H1 (cell line): ENCODE results near the gene TLR9. TPM values are rescaled to one million over a fixed set of nuclear protein-coding genes. Genes with fewer than 3 reads are reported as not detected.

Experiments
- CTCF ChIA-PET: fragments of 300-600 bp; sonication (Branson Sonifier 250); formaldehyde crosslinking; loops from one replicate; lab custom pipeline; 2021; ENCODE audit not compliant: partially characterized antibody; lab: Charles Lee
- POLR2A ChIA-PET: fragments of 300-600 bp; sonication (Branson Sonifier 250); formaldehyde crosslinking; loops from one replicate; lab custom pipeline; 2021; ENCODE audit warnings: inconsistent platforms; ENCODE audit not compliant: partially characterized antibody; lab: Charles Lee
- DNase-seq, 2 experiments: peaks; one replicate each; pipeline versions ENCODE4 v3.0.0 to v3.0.0-alpha.2; 2010 to 2022; ENCODE audit warnings: low spot score in 2 of 2, low read depth in 1 of 2, mixed read lengths in 1 of 2
- FAIRE-seq: peaks from 2 replicates; lab custom pipeline; 2011; peaks lifted over from hg19 to GRCh38; lab: Jason Lieb, UNC
- H2AFZ ChIP-seq: 2 replicates; pipeline ENCODE4 v1.8.1; 2012; ENCODE audit warnings: low read length, inconsistent platforms
- H2AK5ac ChIP-seq: 2 replicates; pipeline ENCODE4 v1.6.1; 2013; ENCODE audit warnings: low read depth, low read length
- H2BK120ac ChIP-seq: replicated peaks from 2 replicates; pipeline ENCODE3; 2013; ENCODE audit warnings: low read depth, low read length, inconsistent platforms
- H2BK12ac ChIP-seq: 2 replicates; pipeline ENCODE4 v1.6.1; 2013; ENCODE audit warnings: low read depth, low read length
- H2BK15ac ChIP-seq: 2 replicates; pipeline ENCODE4 v1.6.1; 2013; ENCODE audit warnings: low read length
- H2BK20ac ChIP-seq: 2 replicates; pipeline ENCODE4 v1.6.1; 2013; ENCODE audit warnings: low read length
- H2BK5ac ChIP-seq: 2 replicates; pipeline ENCODE4 v1.6.1; 2013; ENCODE audit warnings: low read depth, low read length
- H3K14ac ChIP-seq: 2 replicates; pipeline ENCODE4 v1.6.1; 2013; ENCODE audit warnings: inconsistent platforms; ENCODE audit not compliant: insufficient read length
- H3K18ac ChIP-seq: 2 replicates; pipeline ENCODE4 v1.6.1; 2013; ENCODE audit warnings: low read length; ENCODE audit errors: extremely low read depth
- H3K23ac ChIP-seq: 2 replicates; pipeline ENCODE4 v1.6.1; 2013; ENCODE audit warnings: inconsistent platforms; ENCODE audit not compliant: insufficient read length
- H3K23me2 ChIP-seq: 2 replicates; pipeline ENCODE4 v1.6.1; 2013; ENCODE audit warnings: low read depth, low read length
- H3K27ac ChIP-seq: 2 replicates; pipeline ENCODE4 v1.6.1; 2011; ENCODE audit warnings: low read depth, low read length, inconsistent platforms
- H3K27me3 ChIP-seq, 4 experiments: replicated peaks in 1 of 4; 1 replicate in 1 of 4; 2 replicates in 3 of 4; pipeline versions ENCODE4 v1.6.1 to v1.8.1; 2011 to 2013; ENCODE audit warnings: low read length in 3 of 4, mild to moderate bottlenecking in 3 of 4, inconsistent platforms in 2 of 4, mixed read lengths in 2 of 4, moderate library complexity in 1 of 4; ENCODE audit not compliant: control insufficient read depth in 3 of 4, insufficient read depth in 3 of 4; ENCODE audit errors: extremely low read depth in 1 of 4
- H3K36me3 ChIP-seq, 4 experiments: 2 replicates each; pipeline versions ENCODE4 v1.6.1 to v1.8.1; 2011 to 2013; ENCODE audit warnings: mild to moderate bottlenecking in 4 of 4, low read length in 3 of 4, moderate library complexity in 2 of 4, control low read depth in 1 of 4, inconsistent platforms in 1 of 4; ENCODE audit not compliant: insufficient read depth in 4 of 4, control insufficient read depth in 2 of 4
- H3K4ac ChIP-seq: replicated peaks from 2 replicates; pipeline ENCODE3; 2013; ENCODE audit warnings: low read length, low read depth, mixed read lengths, inconsistent platforms; ENCODE audit not compliant: insufficient read length
- H3K4me1 ChIP-seq, 4 experiments: replicated peaks in 1 of 4; 1 replicate in 1 of 4; 2 replicates in 3 of 4; pipeline versions ENCODE4 v1.6.1 to v1.8.1; 2011 to 2013; ENCODE audit warnings: low read length in 3 of 4, inconsistent platforms in 2 of 4, mixed read lengths in 1 of 4; ENCODE audit not compliant: insufficient read depth in 4 of 4, control insufficient read depth in 3 of 4
- H3K4me2 ChIP-seq, 2 experiments: 2 replicates each; pipeline versions ENCODE4 v1.6.1 to v1.8.1; 2011 to 2013; ENCODE audit warnings: low read depth in 2 of 2, low read length in 2 of 2, control low read depth in 1 of 2, inconsistent platforms in 1 of 2, mild to moderate bottlenecking in 1 of 2; ENCODE audit not compliant: insufficient read depth in 1 of 2
- H3K4me3 ChIP-seq, 4 experiments: fragments of 200-600, 300-600 bp in 1 of 4; sonication (generic), shearing (Covaris generic), sonication (Bioruptor Twin) in 1 of 4; 2 replicates each; pipeline versions ENCODE4 v1.5.1 to v1.8.1; 2011 to 2016; ENCODE audit warnings: low read length in 4 of 4, low read depth in 3 of 4, control low read depth in 2 of 4, inconsistent platforms in 2 of 4, mild to moderate bottlenecking in 2 of 4, mixed read lengths in 1 of 4, moderate library complexity in 1 of 4; ENCODE audit not compliant: insufficient read depth in 2 of 4; ENCODE audit errors: extremely low read depth in 1 of 4
- H3K56ac ChIP-seq: replicated peaks from 2 replicates; pipeline ENCODE3; 2013; ENCODE audit warnings: low read depth, mild to moderate bottlenecking, mixed read lengths, low read length, inconsistent platforms; ENCODE audit not compliant: insufficient read length
- H3K79me1 ChIP-seq: 2 replicates; pipeline ENCODE4 v1.6.1; 2013; ENCODE audit warnings: low read depth, low read length, control low read depth
- H3K79me2 ChIP-seq, 2 experiments: 2 replicates each; pipeline versions ENCODE4 v1.6.1 to v1.8.1; 2012 to 2013; ENCODE audit warnings: low read length in 2 of 2, mild to moderate bottlenecking in 2 of 2, inconsistent platforms in 1 of 2; ENCODE audit not compliant: insufficient read depth in 2 of 2, control insufficient read depth in 1 of 2
- H3K9ac ChIP-seq, 4 experiments: replicated peaks in 1 of 4; 1 replicate in 1 of 4; 2 replicates in 3 of 4; pipeline versions ENCODE4 v1.6.1 to v1.8.1; 2011 to 2013; ENCODE audit warnings: low read depth in 3 of 4, low read length in 3 of 4, control low read depth in 2 of 4, mild to moderate bottlenecking in 2 of 4, moderate library complexity in 2 of 4, inconsistent platforms in 1 of 4; ENCODE audit errors: extremely low read depth in 1 of 4
- H3K9me3 ChIP-seq, 2 experiments: 2 replicates each; pipeline versions ENCODE4 v1.6.1 to v1.8.1; 2012 to 2013; ENCODE audit warnings: mild to moderate bottlenecking in 2 of 2, moderate library complexity in 2 of 2, control low read depth in 1 of 2, inconsistent platforms in 1 of 2, low read depth in 1 of 2, low read length in 1 of 2, mixed read lengths in 1 of 2; ENCODE audit not compliant: insufficient read depth in 2 of 2
- H4K20me1 ChIP-seq, 2 experiments: replicated peaks in 1 of 2; 2 replicates each; pipeline versions ENCODE3 to v1.8.1; 2011 to 2013; ENCODE audit warnings: inconsistent platforms in 2 of 2, low read length in 2 of 2, mild to moderate bottlenecking in 1 of 2; ENCODE audit not compliant: insufficient read depth in 2 of 2, control insufficient read depth in 1 of 2
- H4K5ac ChIP-seq: 2 replicates; pipeline ENCODE4 v1.6.1; 2013; ENCODE audit warnings: low read length, low read depth, mixed read lengths, inconsistent platforms; ENCODE audit not compliant: insufficient read length
- H4K8ac ChIP-seq: 2 replicates; pipeline ENCODE4 v1.8.0; 2013; ENCODE audit warnings: mild to moderate bottlenecking, moderate library complexity, low read length, inconsistent platforms; ENCODE audit not compliant: insufficient read depth; ENCODE audit errors: extremely low read depth
- H4K91ac ChIP-seq: replicated peaks from 2 replicates; pipeline ENCODE3; 2013; ENCODE audit warnings: low read length, mixed read lengths, inconsistent platforms; ENCODE audit not compliant: insufficient read length
- BCL11A ChIP-seq, 2 experiments: IDR thresholded peaks; one replicate each; pipeline ENCODE4 v1.6.1; 2011; ENCODE audit warnings: low read depth in 2 of 2, low read length in 2 of 2, mild to moderate bottlenecking in 2 of 2
- BRCA1 ChIP-seq: IDR thresholded peaks from 2 replicates; pipeline ENCODE4 v1.6.1; 2012; ENCODE audit warnings: low read depth, low read length, improper control_type of control experiment
- CBX5 ChIP-seq: fragments of 300-800, 300-1000 bp; sonication (generic); IDR thresholded peaks from 2 replicates; pipeline ENCODE4 v1.7.1; 2016; ENCODE audit warnings: antibody characterized with exemption, low read length, low read depth
- FOSL1 ChIP-seq: IDR thresholded peaks from 2 replicates; pipeline ENCODE4 v1.6.1; 2011; ENCODE audit warnings: mild to moderate bottlenecking, low read depth, low read length, moderate library complexity; ENCODE audit not compliant: insufficient read depth
- HDAC2 ChIP-seq, 2 experiments: fragments of 300-600 bp in 1 of 2; sonication (generic) in 1 of 2; IDR thresholded peaks; 2 replicates each; pipeline ENCODE4 v1.6.1; 2011 to 2012; ENCODE audit warnings: low read depth in 2 of 2, low read length in 2 of 2, mild to moderate bottlenecking in 2 of 2, moderate library complexity in 2 of 2, borderline replicate concordance in 1 of 2, inconsistent platforms in 1 of 2
- POLR2AphosphoS5 ChIP-seq: IDR thresholded peaks from 2 replicates; pipeline ENCODE4 v1.6.1; 2011; ENCODE audit warnings: low read depth, low read length
- RFX5 ChIP-seq: IDR thresholded peaks from 2 replicates; pipeline ENCODE4 v1.6.1; 2011; ENCODE audit warnings: low read depth, low read length, improper control_type of control experiment, borderline replicate concordance
- SAP30 ChIP-seq: fragments of 300-600 bp; sonication (generic); IDR thresholded peaks from 2 replicates; pipeline ENCODE4 v1.7.1; 2012; ENCODE audit warnings: low read length, moderate library complexity, mild to moderate bottlenecking, inconsistent platforms; ENCODE audit not compliant: insufficient read depth, insufficient replicate concordance
- SIN3A ChIP-seq, 2 experiments: IDR thresholded peaks in 1 of 2; conservative IDR thresholded peaks in 1 of 2; 2 replicates each; pipeline ENCODE4 v1.6.1; 2011 to 2012; ENCODE audit warnings: low read length in 2 of 2, improper control_type of control experiment in 1 of 2, low read depth in 1 of 2, mild to moderate bottlenecking in 1 of 2
- WGBS, 2 experiments: shearing (Covaris generic) in 1 of 2; methylation state at CpG; one replicate each; pipeline versions ENCODE4 v1.1.6 to v1.1.7; 2013 to 2015; ENCODE audit warnings: low lambda C conversion rate in 2 of 2, mixed read lengths in 2 of 2, inconsistent platforms in 1 of 2, low coverage in 1 of 2, missing lambda C conversion rate in 1 of 2; ENCODE audit not compliant: insufficient replicate concordance in 2 of 2, insufficient coverage in 1 of 2, insufficient read length in 1 of 2; ENCODE audit errors: extremely low coverage in 1 of 2, missing lambda C conversion rate in 1 of 2; 5-methylcytosine and 5-hydroxymethylcytosine counted together
- polyA plus RNA-seq, 7 experiments: library from polyadenylated mRNA; depleted of rRNA in 3 of 7; stranded (reverse) in 5 of 7; unstranded in 2 of 7; fragments of >200 nt in 5 of 7; fragments of 200-250 nt in 2 of 7; gene quantifications; 1 replicate in 5 of 7; 2 replicates in 1 of 7; 4 replicates in 1 of 7; pipeline versions ENCODE4 v1.2.1 to v1.2.3, GENCODE V29; 2011 to 2013; ENCODE audit warnings: missing spikeins in 2 of 7, mixed read lengths in 2 of 7
- total RNA-seq: library from RNA; stranded (reverse); fragmentation: NEBNext Ultra II Directional; extraction: Animal tissue kit (Norgen Biotek cat#: 25700); gene quantifications from 2 replicates; pipeline ENCODE4 v1.2.1, GENCODE V29; 2021
- TF ChIP-seq, protein P1 (sequence below): IDR thresholded peaks from 2 replicates; pipeline ENCODE4 v1.6.1; 2012; ENCODE audit warnings: inconsistent platforms

TLR9 gene
- total and polyA plus RNA-seq, 2 of the 8 experiments (the other 6 are each of a cell fraction or from before 2014, with no cell fraction given), result 0.05 TPM; not detected in 1

DNA sequence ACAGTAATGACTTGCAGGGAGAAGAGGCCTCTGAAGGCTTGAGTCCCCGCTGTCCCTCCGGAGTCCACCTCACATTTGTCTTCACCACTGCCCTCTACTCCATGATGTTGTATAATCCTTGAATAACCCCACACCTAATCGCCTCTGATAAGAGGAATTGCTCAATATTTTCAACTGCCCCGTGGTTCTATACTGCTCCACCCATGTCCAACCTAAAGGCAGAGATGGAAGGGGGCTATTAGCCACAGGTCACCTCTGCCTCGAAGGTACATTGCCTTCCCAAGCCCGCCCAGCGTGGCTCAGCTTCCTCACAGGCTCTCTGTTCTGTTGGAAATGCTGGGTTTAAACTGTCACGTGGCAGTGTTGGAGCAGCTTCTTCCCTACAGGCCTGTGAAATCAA, 12.4 kb downstream of the TLR9 start:
- Histone ChIP-seq H3K4ac (no peak overlapping the region), H3K14ac (no peak overlapping the region), H2BK5ac (no peak overlapping the region), H2BK15ac (no peak overlapping the region), H2AFZ (no peak overlapping the region), H2BK12ac (no peak overlapping the region), H3K36me3 (peaks cover 18 to 72% (median 58%) of the 10 kb centered on the region in 4 experiments; a peak in 7 of 8 replicates), H3K79me1 (no peaks in the 10 kb centered on the region), H2BK20ac (no peak overlapping the region), H3K79me2 (no peaks in the 10 kb centered on the region), H3K23ac (no peak overlapping the region), H4K91ac (no peak overlapping the region), H3K4me3 (no peak overlapping the region), H3K27me3 (no peaks in the 10 kb centered on the region), H3K56ac (no peak overlapping the region), H4K20me1 (peaks cover 0 to 7% of the 10 kb centered on the region in 2 experiments)
- 74% methylated on average over 8 of the region's 8 CpGs; no CpG with 5 or more reads in 1 of the 2 experiments for WGBS, 2 experiments
- FAIRE-seq, result no peak
- POLR2A ChIA-PET, result interaction anchor here (0.7 to 0.9 kb wide), 2 partner anchors 36 to 66 kb away, joined by 3 to 4 read pairs; no protein-coding TSS in a partner anchor
- TF ChIP-seq CBX5 (no peak), BRCA1 (no peak), FOSL1 (no peak), BCL11A (IDR thresholded peaks at IDR 0.05; ENCODE audit: low read depth in 2 of 2, low read length in 2 of 2) (no peak), HDAC2 (IDR thresholded peaks at IDR 0.05; ENCODE audit: borderline replicate concordance in 1 of 2, low read depth in 2 of 2, low read length in 2 of 2) (no peak), SIN3A (conservative IDR thresholded peaks at IDR 0.05 in 1 of 2, IDR thresholded peaks at IDR 0.05 in 1 of 2; ENCODE audit: low read depth in 1 of 2, low read length in 2 of 2) (no peak), SAP30 (no peak), POLR2AphosphoS5 (no peak), RFX5 (no peak)
- TF ChIP-seq, protein P1, sequence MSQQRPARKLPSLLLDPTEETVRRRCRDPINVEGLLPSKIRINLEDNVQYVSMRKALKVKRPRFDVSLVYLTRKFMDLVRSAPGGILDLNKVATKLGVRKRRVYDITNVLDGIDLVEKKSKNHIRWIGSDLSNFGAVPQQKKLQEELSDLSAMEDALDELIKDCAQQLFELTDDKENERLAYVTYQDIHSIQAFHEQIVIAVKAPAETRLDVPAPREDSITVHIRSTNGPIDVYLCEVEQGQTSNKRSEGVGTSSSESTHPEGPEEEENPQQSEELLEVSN, result no peak
- TF ChIP-seq, all 59 proteins: peak for 0
- no peaks in the 10 kb centered on the region for H3K9me3 ChIP-seq
- H2BK120ac ChIP-seq, result no peak overlapping the region
- no peak overlapping the region for H2AK5ac ChIP-seq
- H3K9ac ChIP-seq, result no peak overlapping the region
- no peak overlapping the region for H3K27ac ChIP-seq
- no peaks in the 10 kb centered on the region for H3K23me2 ChIP-seq
- H4K8ac ChIP-seq, result no peak overlapping the region
- CTCF ChIA-PET, result interaction anchor here (1.3 to 20.4 kb wide), 3 partner anchors 8 to 22 kb away, joined by 4 to 336 read pairs (median 52); partner anchors contain the start of genes TLR9 and TWF2
- no peak overlapping the region for H3K4me2 ChIP-seq
- H3K18ac ChIP-seq, result no peak overlapping the region
- DNase-seq, result no peak
- H4K5ac ChIP-seq, result no peak overlapping the region
- H3K4me1 ChIP-seq, result no peaks in the 10 kb centered on the region; a peak in 1 of 7 replicates
